Erythroblast (primary cell): ENCODE data around the gene TBL2.
A peak's percentile ranks its signal among the peaks of the same experiment; 100 is the strongest.
"Not testable (repeated sequence)": the region's sequence is repeated elsewhere in the genome, so short reads cannot be mapped to it uniquely, and the experiment has no call there.

ENCODE experiments used
- DNase-seq, 2 experiments: peaks; one replicate each; lab custom pipeline; 2025; lab: John Stamatoyannopoulos, UW
- GATA1 ChIP-seq: IDR thresholded peaks from 2 replicates; pipeline ENCODE4 v1.6.1; 2011; ENCODE audit warnings: low read depth, mild to moderate bottlenecking, control low read depth, low read length, moderate library complexity
- POLR2A ChIP-seq: IDR thresholded peaks from 2 replicates; pipeline ENCODE4 v1.6.1; 2011; ENCODE audit warnings: mild to moderate bottlenecking, low read length

TBL2 gene

GRCh38 chr7:73569042-73569608, 9.3 kb downstream of the TBL2 start:
- TF ChIP-seq POLR2A, result peak; percentile 13
- TF ChIP-seq GATA1, result no peak
- DNase-seq, result no peak

- DNase-seq, result no peak
- no peak for TF ChIP-seq GATA1
- no peak for TF ChIP-seq POLR2A
Measured at GRCh38 chr7:73567846-73568685, 10.3 kb downstream of the TBL2 start.

- no peak for DNase-seq
- no peak for TF ChIP-seq GATA1
- TF ChIP-seq POLR2A, result no peak
Measured at GRCh38 chr7:73567140-73567539, 11.2 kb downstream of the TBL2 start.

GRCh38 chr7:73566431-73566830, 11.9 kb downstream of the TBL2 start:
- DNase-seq, result not testable (repeated sequence)

- DNase-seq, result no peak
Measured at GRCh38 chr7:73565675-73566340, 12.6 kb downstream of the TBL2 start.

GRCh38 chr7:73560109-73560835, 18.1 kb downstream of the TBL2 start:
- TF ChIP-seq GATA1 (no peak), POLR2A (no peak)
- DNase-seq, result peak; percentile 15 to 54

More at GRCh38 chr7:73565675-73566340, 12.6 kb downstream of the TBL2 start:
- no peak for TF ChIP-seq GATA1
- TF ChIP-seq POLR2A, result no peak

GRCh38 chr7:73557397-73558257, 20.8 kb downstream of the TBL2 start, which contains the start of gene BCL7B:
Gene BCL7B, minus strand, starts transcription at chr7:73557690. Its CDS starts 112 bp downstream, at chr7:73557578.
- DNase-seq, result peak; percentile 86 to 93
- TF ChIP-seq GATA1, result no peak
- TF ChIP-seq POLR2A, result peak; percentile 65

- TF ChIP-seq GATA1, result no peak
- no peak for TF ChIP-seq POLR2A
- peak; percentile 95 to 98 for DNase-seq
Measured at GRCh38 chr7:73557108-73557396, 21.3 kb downstream of the TBL2 start.

- peak in 1 of 2 experiments; percentile 33 for DNase-seq
- TF ChIP-seq GATA1, result no peak
- TF ChIP-seq POLR2A, result no peak
Measured at GRCh38 chr7:73556208-73557107, 21.9 kb downstream of the TBL2 start.

GRCh38 chr7:73555411-73555982, 22.9 kb downstream of the TBL2 start:
- DNase-seq, result no peak
- TF ChIP-seq GATA1 (no peak), POLR2A (no peak)

- not testable (repeated sequence) for DNase-seq
Measured at GRCh38 chr7:73550093-73550492, 28.3 kb downstream of the TBL2 start.

- DNase-seq, result no peak
- TF ChIP-seq POLR2A, result no peak
- TF ChIP-seq GATA1, result no peak
Measured at GRCh38 chr7:73549176-73549575, 29.2 kb downstream of the TBL2 start.
